Stimulated activated CD4-positive, alpha-beta T cell treated with anti-CD3 and anti-CD28 coated beads, Interleukin-1b, Interleukin-23, amount 100 ng/mL, for 4 hours (primary cell): Measurements from ENCODE around the gene SENP2.
"Not testable (repeated sequence)": the region's sequence is repeated elsewhere in the genome, so short reads cannot be mapped to it uniquely, and the experiment has no call there.

Source experiments
- DNase-seq, 2 donors: peaks; one replicate each; pipeline ENCODE4 v3.0.0-alpha.2; 2020; ENCODE audit warnings: low read depth in 2 of 2

The SENP2 gene

DNA sequence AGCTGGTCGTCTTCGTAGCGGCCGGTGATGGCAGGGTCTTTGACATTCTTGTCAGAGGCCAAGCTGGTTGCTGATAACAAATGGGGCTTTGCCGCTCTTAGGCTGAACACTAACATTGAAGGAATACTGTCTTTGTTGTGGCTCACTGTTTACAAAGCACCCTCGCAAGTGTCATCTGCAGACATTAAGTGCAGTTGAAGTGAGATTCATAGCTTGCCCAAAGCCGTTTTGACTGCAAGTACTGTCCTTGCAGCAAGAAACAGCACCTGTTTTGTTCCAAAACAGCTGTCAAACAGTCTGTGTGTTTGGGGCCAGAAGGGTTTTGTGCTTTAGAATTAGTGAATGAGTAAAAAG is 568 bp downstream of the SENP2 start:
- no peak for DNase-seq

- DNase-seq: no peak
Observed at GRCh38 chr3:185594073-185594472, 8.0 kb downstream of the SENP2 start.

- DNase-seq: no peak
Observed at GRCh38 chr3:185595526-185595925, 9.4 kb downstream of the SENP2 start.

DNA sequence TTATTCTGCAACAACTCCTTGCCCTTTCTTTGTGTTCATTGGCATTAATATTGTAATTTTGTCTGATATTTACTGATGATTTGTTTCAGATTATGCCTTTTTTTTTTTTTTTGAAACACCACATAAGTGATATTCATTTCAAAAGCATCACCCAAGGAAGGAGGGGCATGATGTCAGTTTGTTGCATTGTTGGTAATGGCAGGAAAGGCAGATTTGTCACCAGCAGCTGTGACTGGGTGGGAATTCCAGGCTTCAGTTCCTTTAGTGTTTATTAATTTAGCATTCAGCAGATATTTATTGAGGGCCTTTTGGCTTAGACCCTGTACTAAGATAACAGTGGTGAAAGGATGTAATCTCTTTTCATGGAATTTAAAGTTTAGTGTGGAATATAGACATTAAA is 19.5 kb downstream of the SENP2 start:
- no peak for DNase-seq

- no peak for DNase-seq
Observed at GRCh38 chr3:185606196-185606595, 20.1 kb downstream of the SENP2 start.

DNA sequence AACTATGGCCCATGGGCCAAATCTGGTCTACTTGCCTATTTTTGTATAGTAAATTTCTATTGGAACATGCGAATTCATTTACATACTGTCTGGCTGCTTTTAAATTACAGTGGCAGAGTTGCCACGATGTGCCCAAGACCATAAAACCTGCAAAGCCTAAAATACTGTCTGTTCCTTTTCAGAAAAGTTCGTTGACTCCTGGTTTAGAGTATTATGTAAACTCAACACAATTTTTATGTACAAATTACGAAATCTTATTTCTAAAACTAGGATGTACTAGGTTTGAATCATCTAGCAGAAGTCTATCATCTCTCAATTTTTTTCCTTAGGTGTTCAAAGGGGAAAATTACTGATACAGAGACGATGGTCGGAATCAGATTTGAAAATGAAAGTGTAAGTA is 26.9 kb downstream of the SENP2 start:
- no peak for DNase-seq

DNA sequence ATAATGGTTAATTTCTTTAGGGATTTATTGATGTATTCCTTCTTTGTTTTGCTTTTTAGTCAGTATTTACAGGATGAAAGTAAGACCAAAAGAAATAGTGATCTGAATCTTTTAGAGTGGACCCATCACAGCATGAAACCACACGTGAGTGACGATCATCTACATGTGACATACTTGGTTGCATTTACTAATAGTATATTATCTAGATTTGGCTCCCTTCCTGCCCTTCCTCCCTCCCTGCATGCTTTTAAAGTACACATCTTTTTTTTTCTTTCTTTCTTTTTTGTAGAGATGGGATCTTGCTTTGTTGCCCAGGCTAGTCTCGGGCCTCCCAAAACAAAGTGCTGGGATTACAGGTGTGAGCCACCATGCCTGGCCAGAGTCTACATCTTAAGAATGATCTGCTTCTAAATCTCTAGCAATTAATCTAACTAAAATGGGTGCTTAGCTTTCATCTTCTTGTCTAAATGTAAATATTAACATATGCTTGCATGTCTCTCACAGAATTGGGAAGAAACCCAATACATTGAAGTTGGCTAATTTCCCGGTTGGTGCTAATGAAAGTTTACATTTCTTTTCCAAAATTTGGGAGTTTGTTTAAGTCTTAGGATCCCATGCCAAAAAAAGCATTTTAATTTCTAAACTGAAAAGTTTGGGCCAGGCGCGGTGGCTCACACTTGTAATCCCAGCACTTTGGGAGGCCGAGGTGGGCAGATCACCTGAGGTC is 38.0 kb downstream of the SENP2 start:
- no peak for DNase-seq

- DNase-seq: no peak
Observed at GRCh38 chr3:185625784-185626183, 39.7 kb downstream of the SENP2 start.

GRCh38 chr3:185629554-185630181 is 43.6 kb downstream of the SENP2 start:
- DNase-seq: no peak

GRCh38 chr3:185630182-185630622 is 44.1 kb downstream of the SENP2 start:
- no peak for DNase-seq

GRCh38 chr3:185631108-185631507 is 45.0 kb downstream of the SENP2 start:
- no peak for DNase-seq

DNA sequence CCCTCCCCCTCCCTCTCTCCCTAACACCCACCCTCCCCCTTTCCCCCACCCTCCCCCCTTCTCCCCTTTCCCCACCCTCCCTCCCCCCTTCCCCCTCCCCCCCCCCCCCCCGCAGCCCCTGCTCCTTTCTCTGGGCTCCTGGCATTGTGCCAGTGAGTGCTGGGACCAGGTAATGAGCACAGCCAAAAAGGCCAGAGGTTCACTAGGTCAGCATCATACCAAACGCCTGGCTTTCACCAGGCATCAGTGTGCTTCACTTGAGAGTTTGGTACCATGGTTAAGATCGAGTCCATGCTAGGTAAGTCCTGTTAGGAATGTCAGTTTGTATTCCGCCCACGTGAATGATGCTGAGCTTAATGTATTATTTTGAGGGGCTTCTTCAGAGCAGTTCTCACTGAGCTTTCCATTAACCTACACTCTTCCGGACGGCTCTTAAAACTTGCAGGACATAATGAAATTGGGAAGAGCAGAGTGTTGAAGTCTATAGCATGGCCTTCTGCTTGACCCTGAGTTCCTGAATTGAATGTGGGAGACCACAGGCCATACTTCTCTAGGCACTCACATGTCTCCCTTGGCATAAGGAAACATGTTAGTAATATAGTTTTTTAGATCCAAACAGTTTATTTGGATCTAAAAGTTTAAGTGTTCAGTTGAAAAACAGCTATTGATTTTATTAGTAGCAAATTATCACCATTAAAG is 45.6 kb downstream of the SENP2 start:
- DNase-seq: no peak

DNA sequence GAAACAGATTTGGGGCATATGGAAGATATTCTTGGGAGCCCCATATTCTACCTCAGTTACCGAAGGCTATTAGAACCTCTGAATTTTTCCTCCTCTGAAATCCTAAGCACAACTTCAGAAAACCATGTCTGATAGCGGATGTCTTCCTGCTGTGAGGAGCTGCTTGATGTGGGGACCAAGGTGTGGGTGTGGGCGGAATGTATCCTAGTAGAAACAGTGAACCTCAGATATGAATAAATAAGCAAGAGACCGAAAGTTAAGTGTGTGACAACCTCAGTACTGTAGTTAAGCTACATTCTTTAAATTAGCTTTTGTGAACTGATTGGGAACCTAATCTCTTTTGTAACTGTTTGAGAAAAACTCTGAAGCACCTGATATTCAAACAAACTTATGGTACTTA is 46.9 kb downstream of the SENP2 start:
- no peak for DNase-seq

- DNase-seq: no peak
Observed at GRCh38 chr3:185637388-185637787, 51.3 kb downstream of the SENP2 start.

DNA sequence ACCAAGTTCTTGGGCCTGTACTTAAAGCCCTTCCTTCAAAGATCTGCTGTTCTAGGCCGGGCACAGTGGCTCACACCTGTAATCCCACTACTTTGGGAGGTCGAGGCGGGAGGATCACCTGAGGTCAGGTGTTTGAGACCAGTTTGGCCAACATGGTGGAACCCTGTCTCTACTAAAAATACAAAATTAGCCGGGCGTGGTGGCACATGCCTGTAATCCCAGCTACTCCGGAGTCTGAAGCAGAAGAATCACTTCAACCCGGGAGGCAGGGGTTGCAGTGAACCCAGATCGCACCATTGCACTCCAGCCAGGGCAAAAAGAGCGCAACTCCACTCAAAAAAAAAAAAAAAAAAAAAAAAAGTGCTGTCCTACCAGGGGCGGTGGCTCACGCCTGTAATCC is 52.6 kb downstream of the SENP2 start:
- not testable (repeated sequence) for DNase-seq

DNA sequence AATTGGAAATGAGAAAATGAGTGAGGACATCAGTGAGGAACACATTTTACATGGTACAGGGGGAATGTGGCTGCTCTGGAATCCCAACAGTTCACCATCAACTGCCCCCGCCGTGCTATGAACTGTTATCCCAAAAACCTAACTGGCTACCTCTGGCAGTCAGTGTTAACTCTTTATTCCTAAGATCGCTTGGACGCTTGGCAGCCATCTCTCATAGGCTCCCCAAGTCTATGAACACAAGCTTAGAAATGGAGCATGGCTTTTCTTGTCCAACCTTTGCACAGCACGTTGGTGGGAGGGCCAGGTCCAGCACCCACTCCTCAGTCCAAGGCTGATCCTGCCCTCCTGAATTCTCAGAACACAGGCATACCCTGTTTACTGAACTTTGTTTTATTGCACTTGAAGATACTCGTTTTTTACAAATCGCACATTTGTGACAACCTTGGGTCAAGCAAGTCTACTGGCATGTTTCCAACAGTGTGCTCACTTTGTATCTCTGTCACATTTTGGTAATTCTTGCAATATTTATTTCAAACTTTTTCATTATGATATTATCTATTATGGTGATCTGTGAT is 53.6 kb downstream of the SENP2 start:
- no peak for DNase-seq

- DNase-seq: no peak
Observed at GRCh38 chr3:185640308-185640707, 54.2 kb downstream of the SENP2 start.

DNA sequence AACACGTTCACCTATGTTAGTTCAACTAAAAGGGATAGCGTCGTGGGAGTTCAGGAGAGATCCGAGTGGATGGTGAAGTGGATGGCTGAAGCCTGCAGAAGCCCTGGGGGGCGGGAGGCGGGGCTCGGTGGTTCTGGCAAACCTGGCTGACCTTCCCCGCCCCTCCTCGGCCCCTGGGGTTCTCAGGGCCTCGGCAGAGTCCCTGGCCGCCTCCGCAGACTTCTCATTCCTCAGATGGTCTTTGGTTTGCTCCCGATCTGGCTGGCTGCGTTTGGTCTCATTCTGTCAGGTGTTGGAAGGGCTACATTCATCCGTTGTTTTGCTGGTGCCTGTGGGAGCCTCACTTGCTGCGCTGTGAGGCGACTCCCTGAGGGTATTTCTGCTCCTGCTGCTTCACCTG is 59.1 kb downstream of the SENP2 start:
- DNase-seq: not testable (repeated sequence)

- DNase-seq: no peak
Observed at GRCh38 chr3:185645596-185646381, 59.7 kb downstream of the SENP2 start.

GRCh38 chr3:185646382-185647133 is 60.5 kb downstream of the SENP2 start:
- DNase-seq: no peak
